Left lung (tissue), 10 donors: Measurements from ENCODE around the gene SLC13A5. TPM values are rescaled to one million over a fixed set of nuclear protein-coding genes. Genes with fewer than 3 reads are reported as not detected.

ENCODE experiments used
- ATAC-seq: fragments of 200-7000 bp; cut with Tn5 transposase; one replicate; pipeline ENCODE4 v1.9.1; 2020; ENCODE audit warnings: moderate library complexity
- DNase-seq, 4 donors: peaks; one replicate each; pipeline ENCODE4 v3.0.0-alpha.2; 2013 to 2020
- H3K27ac ChIP-seq, 2 donors: fragments of 200-600 bp; sonication (generic) in 1 of 2; one replicate each; pipeline versions ENCODE4 v1.5.0 to v1.8.0; 2020 to 2021
- H3K27me3 ChIP-seq, 2 donors: fragments of 200-600 bp; sonication (generic) in 1 of 2; one replicate each; pipeline versions ENCODE4 v1.5.0 to v1.8.0; 2020 to 2021
- H3K36me3 ChIP-seq, 2 donors: fragments of 200-600 bp; sonication (generic) in 1 of 2; one replicate each; pipeline versions ENCODE4 v1.5.0 to v1.8.0; 2020 to 2021
- H3K4me1 ChIP-seq, 2 donors: fragments of 200-600 bp; one replicate each; pipeline ENCODE4 v1.8.0; 2021
- H3K4me3 ChIP-seq, 2 donors: fragments of 200-600 bp; sonication (generic) in 1 of 2; one replicate each; pipeline versions ENCODE4 v1.5.0 to v1.8.0; 2020 to 2021; ENCODE audit warnings: mild to moderate bottlenecking in 1 of 2
- H3K9me3 ChIP-seq, 2 donors: fragments of 200-600 bp; sonication (generic) in 1 of 2; one replicate each; pipeline versions ENCODE4 v1.5.0 to v1.8.0; 2020 to 2021
- CTCF ChIP-seq, 2 donors: fragments of 200-600 bp; sonication (generic) in 1 of 2; IDR thresholded peaks; one replicate each; pipeline versions ENCODE4 v1.5.0 to v1.8.0; 2021; ENCODE audit warnings: antibody characterized with exemption in 2 of 2
- intact Hi-C, 2 donors: fragments of 100-400 bp; cut with DNase I; formaldehyde crosslinking; loops; one replicate each; pipeline versions ENCODE4 v1.11.2 to v1.14.2; 2022
- polyA plus RNA-seq, 6 donors: library from polyadenylated mRNA; unstranded; fragments of 120-200 nt; gene quantifications; one replicate each; pipeline ENCODE4 v1.2.1, GENCODE V29; 2013; ENCODE audit not compliant: insufficient read length in 6 of 6
- total RNA-seq, 2 donors: library from RNA; stranded (reverse); fragmentation: NEBNext Ultra II Directional; extraction: Animal tissue kit (Norgen Biotek cat#: 25700); gene quantifications; one replicate each; pipeline ENCODE4 v1.2.1, GENCODE V29; 2021
- donor health status: DM: no; HTN: yes; CAD: no.
- donor health status: DM: no; HTN: no; CAD: no.

The SLC13A5 gene
- total and polyA plus RNA-seq, 8 donors = 0.17 to 0.77 (median 0.47) TPM; not detected in 1

- H3K27me3 ChIP-seq = no peaks in the 10 kb centered on the region
- H3K36me3 ChIP-seq = peaks cover 0 to 21% of the 10 kb centered on the region in 2 donors
- H3K9me3 ChIP-seq = no peaks in the 10 kb centered on the region
- no peak for TF ChIP-seq CTCF (IDR thresholded peaks at IDR 0.05)
- peak; percentile 56 for ATAC-seq
- peak overlapping the region; percentile 83 to 90 for H3K27ac ChIP-seq
- intact Hi-C loops = no loop called here
- H3K4me1 ChIP-seq = peaks cover 4 to 30% of the 10 kb centered on the region in 2 donors
- DNase-seq = peak in 1 of 4 donors; percentile 87
- peak overlapping the region; percentile 77 to 85 for H3K4me3 ChIP-seq
These were observed 73.3 kb downstream of the SLC13A5 start for GRCh38 chr17:6639586-6640535.

- H3K9me3 ChIP-seq = no peaks in the 10 kb centered on the region
- no peaks in the 10 kb centered on the region for H3K27me3 ChIP-seq
- intact Hi-C loops = no loop called here
- H3K4me1 ChIP-seq = peaks cover 4 to 30% of the 10 kb centered on the region in 2 donors
- no peak overlapping the region for H3K27ac ChIP-seq
- peak in 1 of 4 donors; percentile 59 for DNase-seq
- H3K4me3 ChIP-seq = peak overlapping the region; percentile 77 to 85
- ATAC-seq = no peak
- no peak for TF ChIP-seq CTCF (IDR thresholded peaks at IDR 0.05)
- peaks cover 0 to 21% of the 10 kb centered on the region in 2 donors for H3K36me3 ChIP-seq
These were observed 74.1 kb downstream of the SLC13A5 start for GRCh38 chr17:6639014-6639585.

- DNase-seq = peak in 1 of 4 donors; percentile 76
- Histone ChIP-seq H3K4me3 (no peak overlapping the region), H3K27me3 (no peaks in the 10 kb centered on the region), H3K27ac (no peak overlapping the region), H3K36me3 (peaks cover 0 to 22% of the 10 kb centered on the region in 2 donors), H3K4me1 (peaks cover 4 to 30% of the 10 kb centered on the region in 2 donors), H3K9me3 (no peaks in the 10 kb centered on the region)
- intact Hi-C loops = no loop called here
- no peak for TF ChIP-seq CTCF (IDR thresholded peaks at IDR 0.05)
- no peak for ATAC-seq
These were observed 74.9 kb downstream of the SLC13A5 start for GRCh38 chr17:6638046-6638908.

- H3K27me3 ChIP-seq = no peaks in the 10 kb centered on the region
- H3K9me3 ChIP-seq = no peaks in the 10 kb centered on the region
- peaks cover 0 to 26% of the 10 kb centered on the region in 2 donors for H3K36me3 ChIP-seq
- no peak overlapping the region for H3K27ac ChIP-seq
- ATAC-seq (no peak), DNase-seq (no peak)
- peaks cover 4 to 22% of the 10 kb centered on the region in 2 donors for H3K4me1 ChIP-seq
- TF ChIP-seq CTCF (IDR thresholded peaks at IDR 0.05) = no peak
- intact Hi-C loops = no loop called here
- no peak overlapping the region for H3K4me3 ChIP-seq
These were observed 75.7 kb downstream of the SLC13A5 start for GRCh38 chr17:6637458-6637840.
